ENCODE data around the gene CFB.
"Not testable (repeated sequence)": the region's sequence is repeated elsewhere in the genome, so short reads cannot be mapped to it uniquely, and the experiment has no call there.

The CFB gene

GRCh38 chr6:31915351-31915750 is 30.5 kb upstream of the CFB start:
- DNase-seq = no peak

DNA sequence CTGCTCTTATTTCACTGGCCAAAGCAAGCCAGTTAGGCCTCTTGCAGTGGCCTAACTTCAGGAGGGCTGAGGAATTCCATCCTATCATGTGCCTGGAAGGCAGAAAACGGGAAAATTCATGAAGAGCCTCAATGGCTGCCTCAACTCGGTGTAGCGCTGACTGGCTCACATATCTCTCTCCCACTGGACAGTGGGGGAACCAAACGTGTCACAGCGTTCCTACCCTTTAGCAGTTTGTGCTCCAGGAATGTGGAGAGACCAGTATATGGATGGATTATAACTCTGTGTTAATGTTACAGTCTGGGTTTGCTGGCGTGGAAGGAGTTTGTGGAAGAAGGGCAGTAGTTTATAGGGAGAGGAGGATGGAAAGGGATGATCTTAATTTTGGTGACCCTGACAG is 30.1 kb upstream of the CFB start:
- DNase-seq = no peak

DNA sequence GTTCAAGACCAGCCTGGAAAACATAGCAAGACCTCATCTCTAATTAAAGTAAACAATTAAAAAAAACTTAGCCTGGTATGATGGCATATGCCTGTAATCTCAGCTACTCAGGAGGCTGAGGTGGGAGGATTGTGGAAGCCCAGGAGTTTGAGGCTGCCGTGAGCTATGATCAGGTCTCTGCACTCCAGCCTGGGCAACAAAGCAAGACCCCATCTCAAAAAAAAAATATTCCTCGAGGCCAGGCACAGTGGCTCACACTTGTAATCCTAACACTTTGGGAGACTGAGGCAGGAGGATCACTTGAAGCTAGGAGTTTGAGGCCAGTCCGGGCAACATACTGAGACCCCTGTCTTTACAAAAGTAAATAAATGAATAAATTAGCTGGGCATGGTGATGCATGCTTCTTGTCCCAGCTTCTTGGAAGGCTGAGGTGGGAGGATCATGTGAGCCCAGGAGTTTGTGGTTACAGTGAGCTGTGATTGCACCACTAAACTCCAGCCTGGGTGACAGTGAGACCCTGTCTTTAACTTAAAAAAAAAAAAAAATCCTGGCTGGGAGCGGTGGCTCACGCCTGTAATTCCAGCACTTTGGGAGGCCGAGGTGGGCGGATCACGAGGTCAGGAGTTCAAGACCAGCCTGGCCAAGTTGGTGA is 27.7 kb upstream of the CFB start:
- no peak for DNase-seq

- DNase-seq = no peak
These were observed 26.1 kb upstream of the CFB start for GRCh38 chr6:31919624-31920303.

DNA sequence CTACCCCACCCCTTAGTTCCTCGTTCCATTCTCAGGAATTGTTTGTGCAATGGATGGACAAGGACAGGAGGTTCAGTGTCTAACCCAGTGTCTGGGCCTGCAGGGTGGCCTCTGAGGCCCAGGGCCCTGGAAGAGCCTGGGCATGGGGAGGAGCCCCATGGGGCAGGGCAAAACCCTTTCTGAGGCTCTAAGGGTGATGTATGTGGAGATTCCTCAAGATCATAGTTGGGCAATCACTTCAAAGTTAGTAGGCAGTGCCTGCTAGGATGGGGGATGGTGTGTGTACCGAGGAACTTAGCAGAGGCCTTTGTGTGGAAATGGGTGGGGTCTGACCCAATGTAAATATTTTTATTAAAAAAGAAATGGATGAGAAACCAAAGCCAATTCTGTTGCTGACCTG is 25.1 kb upstream of the CFB start:
- DNase-seq = no peak

DNA sequence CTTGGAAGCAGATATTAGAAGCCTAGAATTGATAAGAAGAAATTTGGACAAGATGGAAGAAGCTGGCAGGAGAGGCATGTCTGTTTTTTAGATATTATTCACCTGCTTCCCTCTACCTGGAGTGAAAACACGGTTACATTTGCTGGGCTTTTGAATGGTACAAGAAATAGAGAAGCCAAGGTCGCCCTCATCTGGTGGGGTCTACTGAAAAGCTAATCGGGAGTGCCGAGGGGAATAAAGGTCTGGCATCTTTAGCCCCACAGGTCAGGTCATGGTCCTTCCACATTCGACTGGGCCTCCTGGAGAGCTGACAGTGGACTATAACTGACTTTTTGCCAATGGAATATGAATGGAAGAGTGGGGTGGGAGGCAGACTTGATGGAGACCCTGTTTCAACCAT is 23.0 kb upstream of the CFB start:
- no peak for DNase-seq

- DNase-seq = no peak
These were observed 18.5 kb upstream of the CFB start, which contains the start of gene C2 for GRCh38 chr6:31927242-31927862. Gene C2, plus strand, starts transcription at chr6:31927717. Its CDS starts 36 bp downstream, at chr6:31927753.

- no peak for DNase-seq
These were observed 17.8 kb upstream of the CFB start for GRCh38 chr6:31927863-31928671.

DNA sequence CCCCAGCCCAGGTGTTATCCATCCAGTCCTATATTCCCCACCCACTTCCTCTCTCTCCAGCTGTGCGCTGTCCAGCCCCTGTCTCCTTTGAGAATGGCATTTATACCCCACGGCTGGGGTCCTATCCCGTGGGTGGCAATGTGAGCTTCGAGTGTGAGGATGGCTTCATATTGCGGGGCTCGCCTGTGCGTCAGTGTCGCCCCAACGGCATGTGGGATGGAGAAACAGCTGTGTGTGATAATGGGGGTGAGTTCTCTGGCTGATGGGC is 17.3 kb upstream of the CFB start:
- no peak for DNase-seq

- DNase-seq = no peak
These were observed 14.9 kb upstream of the CFB start for GRCh38 chr6:31930962-31931361.

DNA sequence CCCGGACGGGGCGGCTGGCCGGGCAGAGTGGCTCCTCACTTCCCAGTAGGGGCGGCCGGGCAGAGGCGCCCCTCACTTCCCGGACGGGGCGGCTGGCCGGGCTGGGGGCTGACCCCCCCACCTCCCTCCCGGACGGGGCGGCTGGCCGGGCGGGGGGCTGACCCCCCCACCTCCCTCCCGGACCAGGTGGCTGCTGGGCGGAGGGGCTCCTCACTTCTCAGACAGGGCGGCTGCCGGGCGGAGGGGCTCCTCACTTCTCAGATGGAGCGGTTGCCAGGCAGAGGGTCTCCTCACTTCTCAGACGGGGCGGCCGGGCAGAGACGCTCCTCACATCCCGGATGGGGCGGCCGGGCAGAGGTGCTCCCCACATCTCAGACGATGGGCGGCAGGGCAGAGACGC is 13.8 kb upstream of the CFB start:
- DNase-seq = not testable (repeated sequence)

- no peak for DNase-seq
These were observed 12.4 kb upstream of the CFB start for GRCh38 chr6:31933537-31933936.

GRCh38 chr6:31935021-31935420 is 10.9 kb upstream of the CFB start:
- DNase-seq = no peak

DNA sequence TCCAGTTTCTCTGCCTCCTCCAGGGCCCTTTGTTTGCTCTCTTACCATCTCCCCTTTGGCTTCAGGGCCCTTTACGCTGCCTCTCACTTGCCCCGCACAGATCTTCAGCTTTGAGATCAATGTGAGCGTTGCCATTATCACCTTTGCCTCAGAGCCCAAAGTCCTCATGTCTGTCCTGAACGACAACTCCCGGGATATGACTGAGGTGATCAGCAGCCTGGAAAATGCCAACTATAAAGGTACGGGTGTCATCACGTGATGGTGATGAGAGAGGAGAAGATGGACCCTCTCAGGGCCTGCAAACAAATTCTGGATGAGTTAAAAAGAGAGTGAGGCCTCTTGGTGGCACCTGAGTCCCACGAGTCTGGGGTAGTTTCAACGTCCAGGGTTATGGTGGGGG is 10.1 kb upstream of the CFB start:
- DNase-seq = no peak

GRCh38 chr6:31940256-31940664 is 5.6 kb upstream of the CFB start:
- no peak for DNase-seq

GRCh38 chr6:31943742-31944141 is 2.2 kb upstream of the CFB start:
- no peak for DNase-seq

GRCh38 chr6:31945154-31945506 is 765 bp upstream of the CFB start:
- DNase-seq = no peak

- no peak for DNase-seq
These were observed 533 bp downstream of the CFB start for GRCh38 chr6:31946370-31946885.

- DNase-seq = no peak
These were observed 1.3 kb downstream of the CFB start for GRCh38 chr6:31947070-31947675.

DNA sequence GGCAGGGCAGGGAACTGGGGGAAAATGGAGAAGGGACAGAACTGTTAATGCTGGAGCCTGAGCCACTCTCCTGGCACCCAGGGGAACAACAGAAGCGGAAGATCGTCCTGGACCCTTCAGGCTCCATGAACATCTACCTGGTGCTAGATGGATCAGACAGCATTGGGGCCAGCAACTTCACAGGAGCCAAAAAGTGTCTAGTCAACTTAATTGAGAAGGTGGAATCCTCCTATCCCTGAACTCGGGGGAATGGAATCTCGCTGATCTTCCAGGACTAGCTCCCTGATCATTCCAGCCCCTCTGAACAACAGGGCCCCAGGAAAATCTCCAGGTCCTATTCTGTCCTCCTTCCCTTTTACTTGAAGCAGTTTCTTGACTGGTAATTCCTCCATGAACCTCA is 2.0 kb downstream of the CFB start:
- no peak for DNase-seq

DNA sequence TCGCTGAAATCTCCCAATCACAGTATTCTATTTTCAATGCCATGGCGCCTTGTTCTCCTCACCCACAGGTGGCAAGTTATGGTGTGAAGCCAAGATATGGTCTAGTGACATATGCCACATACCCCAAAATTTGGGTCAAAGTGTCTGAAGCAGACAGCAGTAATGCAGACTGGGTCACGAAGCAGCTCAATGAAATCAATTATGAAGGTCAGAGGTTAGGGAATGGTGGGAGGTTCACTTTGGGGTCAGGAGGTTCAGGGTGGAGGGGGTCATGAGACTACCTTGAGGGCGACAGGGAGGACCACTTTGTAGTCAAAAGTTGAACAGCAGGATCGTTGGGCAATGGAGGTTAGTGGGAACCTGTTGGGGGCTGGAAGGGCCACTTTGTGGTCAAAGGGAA is 2.4 kb downstream of the CFB start:
- no peak for DNase-seq

- DNase-seq = no peak
These were observed 3.0 kb downstream of the CFB start for GRCh38 chr6:31948753-31949413.
